Jurkat, Clone E6-1 (cell line): ENCODE results near the gene SYNE3. TPM values are rescaled to one million over a fixed set of nuclear protein-coding genes. Genes with fewer than 3 reads are reported as not detected.
A peak's percentile ranks its signal among the peaks of the same experiment; 100 is the strongest.

ENCODE experiments used
- DNase-seq: peaks from one replicate; pipeline ENCODE4 v3.0.0-alpha.2; 2011; ENCODE audit warnings: low read depth, low spot score
- H3K4me3 ChIP-seq: 2 replicates; pipeline ENCODE4 v1.5.1; 2011; ENCODE audit warnings: mild to moderate bottlenecking, low read length, control low read depth, moderate library complexity
- polyA plus RNA-seq: library from polyadenylated mRNA; unstranded; fragments of >200 nt; gene quantifications from one replicate; pipeline ENCODE4 v1.2.1, GENCODE V29; 2012; ENCODE audit warnings: missing spikeins; ENCODE audit not compliant: insufficient read length, insufficient read depth

The SYNE3 gene, protein sequence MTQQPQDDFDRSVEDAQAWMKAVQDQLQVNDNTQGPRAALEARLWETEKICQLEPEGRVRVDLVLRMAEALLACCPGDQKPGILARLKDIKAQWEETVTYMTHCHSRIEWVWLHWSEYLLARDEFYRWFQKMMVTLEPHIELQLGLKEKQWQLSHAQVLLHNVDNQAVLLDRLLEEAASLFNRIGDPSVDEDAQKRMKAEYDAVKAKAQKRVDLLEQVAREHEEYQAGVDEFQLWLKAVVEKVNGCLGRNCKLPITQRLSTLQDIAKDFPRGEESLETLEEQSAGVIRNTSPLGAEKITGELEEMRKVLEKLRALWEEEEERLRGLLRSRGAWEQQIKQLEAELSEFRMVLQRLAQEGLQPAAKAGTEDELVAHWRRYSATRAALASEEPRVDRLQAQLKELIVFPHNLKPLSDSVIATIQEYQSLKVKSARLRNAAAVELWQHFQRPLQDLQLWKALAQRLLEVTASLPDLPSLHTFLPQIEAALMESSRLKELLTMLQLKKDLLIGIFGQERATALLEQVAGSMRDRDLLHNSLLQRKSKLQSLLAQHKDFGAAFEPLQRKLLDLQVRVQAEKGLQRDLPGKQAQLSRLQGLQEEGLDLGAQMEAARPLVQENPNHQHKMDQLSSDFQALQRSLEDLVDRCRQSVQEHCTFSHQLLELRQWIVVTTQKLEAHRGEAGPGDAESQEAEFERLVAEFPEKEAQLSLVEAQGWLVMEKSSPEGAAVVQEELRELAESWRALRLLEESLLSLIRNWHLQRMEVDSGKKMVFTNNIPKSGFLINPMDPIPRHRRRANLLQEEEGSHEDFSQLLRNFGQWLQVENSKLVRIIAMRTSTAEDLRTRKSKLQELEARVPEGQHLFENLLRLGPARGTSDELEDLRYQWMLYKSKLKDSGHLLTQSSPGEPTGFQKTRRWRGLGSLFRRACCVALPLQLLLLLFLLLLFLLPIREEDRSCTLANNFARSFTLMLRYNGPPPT
- 1.4 TPM for polyA plus RNA-seq

DNA sequence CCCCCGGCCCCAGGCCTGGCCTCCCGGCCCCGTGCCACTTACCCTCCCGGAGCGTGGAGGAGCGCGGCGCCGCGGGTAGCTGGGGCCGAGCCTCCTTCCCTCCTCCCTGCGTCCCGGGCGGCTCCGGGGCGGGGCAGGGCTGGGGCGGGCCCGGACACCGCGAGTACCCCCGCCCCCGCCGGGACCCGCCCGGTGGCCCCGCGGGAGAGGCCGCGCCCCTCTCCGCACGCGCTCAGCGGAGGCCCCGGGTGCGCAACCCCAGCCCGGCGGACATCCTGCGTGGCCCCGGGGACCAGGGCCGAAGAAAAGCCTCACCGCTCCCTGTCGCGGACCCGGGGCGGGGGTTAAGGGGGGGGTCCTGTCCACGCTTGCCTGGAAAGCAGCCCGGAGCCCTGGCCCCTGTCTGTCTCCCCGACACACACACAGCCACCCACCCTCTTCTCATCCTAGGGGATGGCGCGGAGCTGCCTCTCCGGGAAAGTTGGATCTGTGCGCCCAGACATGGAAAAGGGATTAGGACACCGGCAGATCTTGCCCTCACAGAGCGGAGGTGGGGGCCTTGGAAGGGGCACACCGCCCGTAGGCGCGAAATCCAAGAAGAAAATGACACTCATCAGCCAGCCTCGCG is at the start of gene SYNE3:
Gene SYNE3 (minus strand): TSS at position 97 of the 628 bp plus-strand sequence. CDS start 40,829 bp downstream, outside the sequence.
- H3K4me3 ChIP-seq: peak within 1 kb of the TSS; percentile 45
- DNase-seq: no peak

DNA sequence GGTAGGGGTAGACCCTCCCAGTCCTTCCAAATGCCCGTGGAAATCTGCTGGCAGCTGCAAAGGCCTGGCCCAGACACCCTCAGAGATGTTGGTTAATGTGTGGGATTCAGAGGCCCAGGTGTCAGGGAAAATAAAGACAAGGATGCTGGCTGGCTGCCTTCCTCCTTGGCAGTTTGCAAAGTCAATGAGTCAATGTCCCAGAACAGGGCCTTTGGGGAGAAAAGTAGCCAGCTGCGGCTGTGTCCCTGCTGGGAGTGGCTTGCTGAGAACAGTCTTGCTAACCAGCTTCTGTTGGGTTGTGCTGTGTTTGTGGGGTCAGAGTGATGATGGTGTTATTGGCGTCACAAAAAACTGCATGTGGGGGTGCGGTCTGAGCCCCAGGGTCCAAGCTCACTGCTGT is 47.6 kb upstream of the SYNE3 start:
- no peak for DNase-seq
- H3K4me3 ChIP-seq: no peak overlapping the region

GRCh38 chr14:95562892-95563685 is 46.6 kb upstream of the SYNE3 start:
- DNase-seq: no peak

GRCh38 chr14:95561001-95561412 is 44.6 kb upstream of the SYNE3 start:
- peak; percentile 87 for DNase-seq
- no peak overlapping the region for H3K4me3 ChIP-seq

More at GRCh38 chr14:95562892-95563685, 46.6 kb upstream of the SYNE3 start:
- H3K4me3 ChIP-seq: no peak overlapping the region

DNA sequence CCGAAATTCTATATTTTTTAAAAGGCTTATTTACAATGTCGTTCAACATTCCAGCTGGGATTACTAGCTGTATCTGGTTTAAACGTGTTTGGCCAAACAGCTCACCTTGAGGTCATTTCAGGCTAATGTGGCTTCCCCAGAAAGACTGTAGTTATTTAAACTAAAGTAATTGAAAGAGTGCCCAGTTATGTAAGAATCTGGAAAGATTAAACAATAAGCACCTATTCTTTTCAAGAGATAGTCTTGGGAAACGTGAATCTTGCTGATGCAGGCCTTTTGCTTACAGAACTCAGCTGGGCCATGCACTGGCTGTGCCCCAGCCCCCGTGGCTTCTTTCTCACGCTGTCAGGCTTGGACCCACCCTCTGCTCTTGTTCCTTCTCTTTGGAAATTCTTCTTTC is 42.8 kb upstream of the SYNE3 start:
- DNase-seq: no peak
- H3K4me3 ChIP-seq: no peak overlapping the region

GRCh38 chr14:95557832-95558231 is 41.4 kb upstream of the SYNE3 start:
- no peak overlapping the region for H3K4me3 ChIP-seq
- DNase-seq: no peak

- no peak for DNase-seq
- H3K4me3 ChIP-seq: no peak overlapping the region
Observed at GRCh38 chr14:95557291-95557690, 40.8 kb upstream of the SYNE3 start.

GRCh38 chr14:95555053-95555452 is 38.6 kb upstream of the SYNE3 start:
- H3K4me3 ChIP-seq: no peak overlapping the region
- no peak for DNase-seq

DNA sequence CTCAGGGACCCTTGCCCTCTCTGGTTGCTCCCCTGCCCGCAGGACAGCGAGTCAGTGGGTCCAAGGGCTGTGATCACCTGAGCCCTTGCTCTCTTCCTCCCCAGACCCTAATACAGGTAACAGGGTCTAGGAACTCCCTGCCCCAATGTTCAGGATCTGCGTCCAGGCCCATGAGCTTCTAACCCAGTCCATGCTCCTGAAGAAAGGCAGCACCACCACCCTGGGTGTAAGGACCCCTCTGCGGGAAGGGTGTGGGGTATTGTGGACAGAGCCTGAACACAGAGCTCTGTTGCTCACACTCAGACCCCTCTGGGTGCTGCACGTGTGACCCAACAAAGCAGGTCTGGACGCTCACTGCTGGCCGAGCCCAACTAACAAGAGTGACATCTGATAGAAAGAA is 36.7 kb upstream of the SYNE3 start:
- DNase-seq: no peak

DNA sequence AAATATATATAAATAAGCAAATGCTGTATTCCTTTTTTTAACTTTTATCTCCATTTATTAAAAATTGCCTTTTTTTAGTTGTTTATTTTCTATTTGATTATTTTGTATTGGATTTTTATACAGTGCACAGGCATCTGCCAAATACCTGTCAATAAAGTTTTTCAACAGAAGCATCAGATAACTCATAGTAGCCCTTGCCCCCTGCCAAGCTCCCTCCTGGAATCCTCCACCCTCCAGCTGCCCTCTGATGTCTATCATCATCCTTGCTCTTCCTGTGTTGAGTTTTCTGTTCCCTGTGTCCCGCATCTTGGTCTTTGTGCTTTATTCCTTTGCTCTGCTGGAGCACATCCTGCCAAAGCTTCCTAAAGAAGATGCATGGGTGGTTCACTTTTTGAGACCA is 35.0 kb upstream of the SYNE3 start:
- H3K4me3 ChIP-seq: no peak overlapping the region
- DNase-seq: no peak

More for the DNA sequence above, 36.7 kb upstream of the SYNE3 start:
- H3K4me3 ChIP-seq: no peak overlapping the region

DNA sequence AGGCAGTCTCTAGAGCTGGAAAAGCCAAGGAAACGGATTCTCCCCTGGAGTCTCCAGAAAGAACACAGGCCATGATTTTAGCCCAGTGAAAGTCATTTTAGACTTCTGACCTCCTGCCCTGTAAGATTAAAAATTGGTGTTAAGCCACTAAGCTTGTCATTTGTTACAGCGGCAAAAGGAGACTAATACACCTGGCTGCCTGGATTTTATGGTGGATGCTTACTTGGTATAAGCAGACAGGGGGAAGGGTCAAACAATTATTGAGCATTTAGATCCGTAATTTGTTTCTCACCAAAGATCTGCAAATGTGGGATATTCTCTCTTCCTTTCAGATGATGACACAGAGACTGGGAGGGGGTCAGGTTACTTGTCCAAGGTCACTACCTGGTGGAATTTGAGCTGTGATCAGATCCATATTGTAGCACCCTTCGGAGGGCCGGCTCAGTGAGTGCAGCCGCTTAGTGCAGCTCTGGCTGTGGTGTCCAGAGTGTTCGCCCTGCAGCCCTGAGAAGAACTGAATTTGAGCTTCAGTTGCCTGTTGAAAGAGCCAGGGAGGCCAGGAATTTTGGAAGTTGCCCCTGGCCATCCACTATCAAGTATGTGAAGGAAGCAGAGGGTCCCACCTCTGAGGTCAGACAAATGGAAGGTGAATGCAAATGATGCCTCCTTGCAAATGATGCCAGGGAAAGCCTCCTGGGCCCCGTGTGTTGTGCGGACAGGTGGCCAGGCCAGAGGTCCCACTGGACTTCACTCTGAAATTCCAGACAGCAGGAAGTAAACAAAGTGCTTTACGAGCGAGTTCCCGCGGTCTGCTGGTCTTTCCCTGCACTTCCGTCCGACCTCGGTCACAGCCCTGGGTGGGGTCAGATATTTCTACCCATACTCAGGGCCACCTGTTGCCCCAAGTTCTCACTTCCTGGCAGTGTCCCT is 33.5 kb upstream of the SYNE3 start:
- DNase-seq: no peak
- H3K4me3 ChIP-seq: no peak overlapping the region

DNA sequence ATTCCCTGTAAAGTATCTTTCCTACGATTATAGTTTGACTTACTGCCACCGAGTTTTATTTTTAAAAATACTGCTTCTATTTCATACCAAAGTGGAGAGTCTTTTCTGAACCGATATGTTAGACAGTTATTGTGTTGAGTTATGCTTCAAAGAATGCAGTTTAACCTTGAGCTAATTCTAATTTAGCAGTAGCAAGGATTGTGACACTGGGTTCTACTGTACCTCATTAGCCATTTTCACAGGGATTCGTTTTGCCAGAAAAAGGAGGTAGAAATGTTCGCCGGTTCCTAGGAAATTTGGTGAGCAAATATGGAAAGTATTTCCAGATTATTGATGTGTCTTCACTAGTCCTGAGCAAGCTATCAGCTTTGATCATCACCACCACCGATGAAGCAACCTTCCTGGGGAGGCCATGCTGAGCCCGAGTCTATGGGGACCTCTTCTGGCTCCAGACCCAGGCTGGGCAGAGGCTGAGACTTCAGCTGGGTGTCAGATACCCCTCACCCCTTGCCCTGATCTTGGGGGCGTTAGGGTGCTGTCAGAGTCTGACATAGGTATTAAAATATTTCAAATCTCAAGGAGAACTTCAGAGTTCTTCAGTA is 32.0 kb upstream of the SYNE3 start:
- DNase-seq: no peak
- no peak overlapping the region for H3K4me3 ChIP-seq

GRCh38 chr14:95547626-95548327 is 31.3 kb upstream of the SYNE3 start:
- DNase-seq: no peak
- no peak overlapping the region for H3K4me3 ChIP-seq

DNA sequence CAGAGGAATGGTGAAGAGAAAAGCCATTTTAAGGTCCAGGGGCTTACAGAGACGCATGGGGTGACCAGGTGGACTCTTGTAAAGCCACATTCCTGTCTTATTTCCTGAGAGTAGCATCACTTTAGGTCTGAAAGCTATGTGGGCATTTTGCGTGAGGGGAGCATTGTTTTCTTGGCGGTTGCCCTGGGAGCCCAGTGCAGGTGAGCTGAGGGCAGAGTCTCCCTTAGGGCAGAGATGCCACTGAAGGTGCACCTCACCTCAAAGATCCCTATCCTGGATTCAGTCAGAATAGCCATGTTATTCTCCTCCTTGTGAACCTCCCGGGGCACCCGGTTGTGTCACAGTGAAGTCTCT is 30.8 kb upstream of the SYNE3 start:
- no peak overlapping the region for H3K4me3 ChIP-seq
- DNase-seq: no peak

- no peak overlapping the region for H3K4me3 ChIP-seq
- no peak for DNase-seq
Observed at GRCh38 chr14:95545515-95546168, 29.2 kb upstream of the SYNE3 start.

GRCh38 chr14:95544588-95544987 is 28.1 kb upstream of the SYNE3 start:
- DNase-seq: no peak
- no peak overlapping the region for H3K4me3 ChIP-seq
